ENCODE results near the gene PARD3.
"Not testable (repeated sequence)": the region's sequence is repeated elsewhere in the genome, so short reads cannot be mapped to it uniquely, and the experiment has no call there.

The PARD3 gene

DNA sequence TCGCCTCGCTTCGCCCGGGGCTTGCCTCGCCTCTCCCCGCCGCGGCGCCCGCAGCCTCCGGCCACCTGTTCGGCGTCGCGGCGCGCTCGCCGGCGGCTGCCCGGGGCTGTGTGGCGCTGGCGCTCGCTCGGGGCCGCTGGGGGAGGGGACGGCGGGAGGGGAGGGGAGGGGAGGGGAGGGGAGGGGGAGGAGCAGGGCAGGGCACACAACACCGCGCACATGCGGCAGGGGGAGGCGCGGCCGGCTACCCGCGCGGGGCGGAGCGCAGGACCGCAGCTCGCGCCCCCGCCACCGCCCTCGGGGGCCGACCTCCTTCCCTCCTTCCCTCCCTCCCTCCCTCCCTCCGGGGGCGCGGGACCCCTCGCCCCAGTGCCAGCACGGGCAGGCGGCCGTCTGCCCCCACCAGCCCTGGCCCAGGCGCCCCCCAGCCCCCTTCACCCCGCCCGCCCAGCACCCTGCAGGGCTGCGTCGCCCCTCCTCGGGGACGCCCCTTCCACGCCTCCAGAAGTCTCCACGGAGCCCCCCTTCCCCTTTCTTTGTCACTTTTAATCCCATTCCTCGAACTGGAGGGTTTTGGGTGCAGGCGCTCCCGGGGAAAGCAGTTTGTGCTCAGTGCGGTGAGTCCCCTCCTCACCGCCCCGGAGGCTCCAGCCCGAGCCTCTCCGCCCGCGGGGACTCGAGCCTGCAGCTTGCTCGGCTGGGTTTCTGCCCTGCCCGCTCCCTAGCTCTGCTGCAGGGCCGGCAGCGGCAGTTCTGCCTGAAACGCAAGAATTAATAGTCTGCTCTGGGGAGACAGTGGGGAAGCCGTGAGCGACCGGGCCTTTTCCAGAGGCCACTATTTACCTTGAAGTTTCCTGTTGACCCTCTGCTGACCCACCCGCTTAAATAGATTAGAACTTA, at the start of gene PARD3:
Gene PARD3, minus strand, starts transcription at position 112 of the 900 bp plus-strand sequence. CDS start 301 bp downstream, outside the sequence.
- DNase-seq: no peak

- DNase-seq: no peak
These were observed 49.3 kb upstream of the PARD3 start for GRCh38 chr10:34864149-34865067.

DNA sequence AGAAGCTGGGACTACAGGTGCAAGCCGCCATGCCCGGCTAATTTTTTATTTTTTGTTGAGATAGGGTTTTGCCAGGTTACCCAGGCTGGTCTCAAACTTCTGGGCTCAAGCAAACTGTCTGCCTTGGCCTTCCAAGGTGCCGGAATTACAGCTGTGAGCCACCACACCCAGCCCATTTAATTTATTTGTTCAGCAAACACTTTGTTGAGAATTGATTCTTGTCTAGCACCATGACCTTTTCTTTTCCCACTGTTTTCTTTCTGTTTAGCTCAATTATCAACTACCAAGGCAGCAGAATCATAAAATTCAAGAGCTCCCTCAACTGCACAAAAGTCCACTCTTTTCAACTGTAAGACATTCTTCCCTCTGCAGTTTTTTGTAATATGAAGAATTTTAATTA, 47.8 kb upstream of the PARD3 start:
- no peak for DNase-seq

DNA sequence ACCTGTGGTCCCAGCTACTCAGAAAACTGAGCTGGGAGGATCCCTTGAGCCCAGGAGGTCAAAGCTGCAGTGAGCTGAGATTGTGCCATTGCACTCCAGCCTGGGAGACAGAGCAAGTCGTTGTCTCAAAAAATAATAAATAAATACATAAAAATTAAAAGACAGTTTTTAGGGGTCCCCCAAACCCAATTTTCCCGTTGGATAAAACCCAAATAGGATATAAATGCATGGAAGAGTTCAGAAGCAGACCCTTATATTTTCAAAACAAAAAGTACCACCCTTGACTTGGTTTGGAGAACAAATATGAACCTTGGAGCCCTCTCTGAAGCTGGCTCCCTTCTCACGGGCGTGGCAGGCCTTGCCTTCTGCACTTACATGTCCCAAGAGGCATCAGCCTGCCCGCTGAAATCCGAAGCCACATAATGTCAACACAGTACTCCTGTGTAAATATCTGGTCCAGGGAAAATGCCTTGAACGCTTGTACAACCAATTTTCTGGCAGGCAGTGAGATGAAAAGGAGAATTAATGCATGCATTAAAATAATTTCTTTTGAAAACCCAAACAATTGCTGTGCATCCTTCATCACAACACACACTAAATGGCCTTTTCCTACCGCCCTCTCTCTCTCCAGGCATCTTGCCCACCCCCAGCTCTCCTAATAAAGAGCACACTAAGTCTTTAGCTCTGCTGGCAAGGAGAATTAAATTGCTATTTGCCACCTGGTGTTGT, 46.4 kb upstream of the PARD3 start:
- no peak for DNase-seq

- DNase-seq: no peak
These were observed 44.1 kb upstream of the PARD3 start for GRCh38 chr10:34859170-34859569.

GRCh38 chr10:34858003-34858402, 42.9 kb upstream of the PARD3 start:
- no peak for DNase-seq

GRCh38 chr10:34854147-34854601, 39.1 kb upstream of the PARD3 start:
- DNase-seq: no peak

- no peak for DNase-seq
These were observed 38.3 kb upstream of the PARD3 start for GRCh38 chr10:34853357-34853756.

- no peak for DNase-seq
These were observed 35.5 kb upstream of the PARD3 start for GRCh38 chr10:34850558-34850957.

- no peak for DNase-seq
These were observed 34.9 kb upstream of the PARD3 start for GRCh38 chr10:34850036-34850435.

DNA sequence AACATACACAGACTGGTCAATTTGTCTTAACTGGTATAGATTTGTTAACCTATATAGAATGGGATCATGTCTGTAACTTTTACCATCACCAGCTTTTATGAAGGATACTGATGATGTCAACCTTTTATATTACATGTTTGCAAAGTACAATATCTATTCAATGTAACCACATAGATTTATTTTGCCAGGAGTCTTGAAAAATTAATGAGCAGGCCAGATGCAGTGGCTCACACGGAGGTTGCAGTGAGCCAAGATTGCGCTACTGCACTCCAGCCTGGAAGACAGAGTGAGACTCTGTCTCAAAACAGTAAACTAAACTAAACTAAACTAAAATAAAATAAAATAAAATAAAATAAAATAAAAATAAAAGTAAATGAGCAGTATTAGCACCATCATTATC, 30.0 kb upstream of the PARD3 start:
- DNase-seq: no peak

DNA sequence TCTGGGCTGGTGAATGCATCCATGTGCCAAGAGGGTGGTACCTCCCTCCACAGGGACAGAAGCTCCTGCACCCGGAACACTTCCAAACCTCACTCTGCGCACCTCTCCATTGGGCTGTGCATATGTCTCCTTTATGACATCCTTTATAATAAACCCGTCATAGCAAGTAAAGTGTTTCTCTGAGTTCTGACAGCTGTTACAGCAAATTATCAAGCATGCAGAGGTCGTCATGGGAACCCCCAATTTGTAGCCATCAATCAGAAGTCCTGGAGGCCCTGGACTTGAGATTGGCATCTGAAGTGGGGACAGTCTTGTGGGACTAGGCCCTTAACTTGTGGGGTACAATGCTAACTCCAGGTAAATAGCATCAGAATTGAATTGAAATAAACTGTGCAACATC, 29.4 kb upstream of the PARD3 start:
- DNase-seq: no peak

DNA sequence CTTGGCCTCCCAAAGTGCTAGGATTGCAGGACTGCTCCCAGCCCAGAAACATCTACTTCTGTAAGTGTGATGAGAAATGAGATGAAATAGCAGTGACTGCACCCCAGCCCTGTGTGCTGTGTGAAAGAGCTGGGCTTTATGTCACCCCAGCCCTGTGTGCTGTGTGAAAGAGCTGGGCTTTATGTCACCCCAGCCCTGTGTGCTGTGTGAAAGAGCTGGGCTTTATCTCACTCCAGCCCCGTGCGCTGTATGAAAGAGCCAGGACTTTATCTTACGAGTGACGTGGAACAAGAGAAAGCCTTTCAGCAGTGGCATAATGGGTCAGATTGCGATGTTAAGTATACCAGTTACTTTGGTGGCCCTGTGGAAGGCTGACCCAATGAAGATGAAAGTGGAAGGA, 28.4 kb upstream of the PARD3 start:
- not testable (repeated sequence) for DNase-seq

- no peak for DNase-seq
These were observed 23.3 kb upstream of the PARD3 start for GRCh38 chr10:34838366-34838900.

GRCh38 chr10:34835908-34836508, 20.9 kb upstream of the PARD3 start:
- no peak for DNase-seq

GRCh38 chr10:34834274-34834673, 19.2 kb upstream of the PARD3 start:
- no peak for DNase-seq

DNA sequence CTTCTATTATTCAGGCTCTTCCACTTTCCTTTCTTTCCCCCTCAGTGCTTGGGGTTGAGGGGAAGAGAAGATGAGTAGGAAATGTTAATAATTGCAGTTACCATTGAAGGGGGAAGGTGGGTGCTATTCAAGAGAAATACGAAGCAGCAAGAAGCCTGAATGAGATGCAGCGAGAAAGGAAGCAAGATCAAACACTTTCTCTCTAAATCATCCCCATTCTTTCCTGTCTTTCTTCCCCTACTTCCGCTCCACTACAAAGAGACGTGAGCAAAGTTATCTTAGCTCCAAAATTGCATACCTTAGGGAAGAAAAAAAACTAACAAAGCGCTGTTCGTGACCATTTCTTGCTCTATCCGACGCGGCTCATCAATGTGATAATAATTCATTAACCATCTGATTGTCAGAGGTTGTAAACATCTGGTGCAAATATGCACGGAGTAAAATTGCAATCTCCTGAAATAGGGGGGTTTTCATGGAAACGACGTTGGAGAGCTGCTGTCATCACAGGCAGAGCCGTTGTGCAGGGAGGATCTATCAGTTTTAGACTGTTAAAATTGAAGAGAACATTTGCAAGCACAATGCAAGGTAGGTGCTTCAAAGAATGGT, 15.2 kb upstream of the PARD3 start:
- DNase-seq: no peak

- DNase-seq: no peak
These were observed 12.0 kb upstream of the PARD3 start for GRCh38 chr10:34826857-34827766.

GRCh38 chr10:34826221-34826620, 11.1 kb upstream of the PARD3 start:
- DNase-seq: no peak

- no peak for DNase-seq
These were observed 10.3 kb upstream of the PARD3 start for GRCh38 chr10:34825414-34825813.

GRCh38 chr10:34824870-34825269, 9.8 kb upstream of the PARD3 start:
- no peak for DNase-seq

Measured in CD4-positive, alpha-beta T cell treated with Interferon gamma for 1 hour (primary cell).